Activated naive CD8-positive, alpha-beta T cell treated with anti-CD3 and anti-CD28 coated beads, Interleukin-2, amount 10 ng/mL, durations not matched to agents 7 days and 5 days (primary cell): ENCODE measurements around the gene TTC5. TPM values are rescaled to one million over a fixed set of nuclear protein-coding genes. Genes with fewer than 3 reads are reported as not detected.
"Not testable (repeated sequence)": the region's sequence is repeated elsewhere in the genome, so short reads cannot be mapped to it uniquely, and the experiment has no call there.

ENCODE experiments used
- ATAC-seq: fragments of 150-1000 bp; cut with Tn5 transposase; one replicate; pipeline ENCODE4 v1.10.0; 2021; ENCODE audit warnings: low read depth, moderate library complexity
- POLR2A ChIA-PET: fragments of 350-600 bp; sonication (Branson Sonifier 250); formaldehyde crosslinking; loops from one replicate; lab custom pipeline; 2021; ENCODE audit warnings: antibody characterized with exemption; lab: Charles Lee
- DNase-seq: peaks from one replicate; pipeline ENCODE4 v3.0.0; 2021
- H3K27ac Mint-ChIP-seq: one replicate; pipeline ENCODE4 v1.8.0; 2022; ENCODE audit warnings: mild to moderate bottlenecking, mixed read lengths
- H3K27me3 Mint-ChIP-seq: one replicate; pipeline ENCODE4 v1.8.0; 2022; ENCODE audit warnings: mild to moderate bottlenecking, moderate library complexity, mixed read lengths
- H3K36me3 Mint-ChIP-seq: one replicate; pipeline ENCODE4 v1.8.0; 2021; ENCODE audit warnings: mild to moderate bottlenecking, mixed read lengths
- H3K4me1 Mint-ChIP-seq: one replicate; pipeline ENCODE4 v1.8.0; 2021; ENCODE audit warnings: mixed read lengths
- H3K4me3 Mint-ChIP-seq: one replicate; pipeline ENCODE4 v1.8.0; 2022; ENCODE audit warnings: mild to moderate bottlenecking, moderate library complexity, mixed read lengths
- H3K9me3 Mint-ChIP-seq: one replicate; pipeline ENCODE4 v1.8.0; 2021; ENCODE audit warnings: mixed read lengths
- total RNA-seq, 2 experiments: library from RNA; stranded (reverse); gene quantifications; one replicate each; pipeline ENCODE4 v1.2.3, GENCODE V29; 2021

Gene TTC5
- total RNA-seq, 2 experiments from 2014 or later: 21.9 to 22.2 TPM

- H3K27ac Mint-ChIP-seq, DNase-seq: not testable (repeated sequence)
- H3K36me3 Mint-ChIP-seq: peaks cover 64% of the 10 kb centered on the region
Observed at GRCh38 chr14:20280265-20280664, 25.5 kb downstream of the TTC5 start.

GRCh38 chr14:20278414-20278813, 27.3 kb downstream of the TTC5 start:
- POLR2A ChIA-PET: no interaction called here
- DNase-seq: no peak
- Mint-ChIP-seq H3K4me1 (peaks cover 9% of the 10 kb centered on the region), H3K36me3 (peaks cover 63% of the 10 kb centered on the region), H3K9me3 (peaks cover 20% of the 10 kb centered on the region), H3K4me3 (no peak overlapping the region), H3K27ac (no peak overlapping the region), H3K27me3 (no peaks in the 10 kb centered on the region)
- no peak for ATAC-seq

More at GRCh38 chr14:20280265-20280664, 25.5 kb downstream of the TTC5 start:
- H3K4me1 Mint-ChIP-seq, H3K4me3 Mint-ChIP-seq, ATAC-seq, POLR2A ChIA-PET, H3K27me3 Mint-ChIP-seq: not testable (repeated sequence)
- H3K9me3 Mint-ChIP-seq: peaks cover 11% of the 10 kb centered on the region

DNA sequence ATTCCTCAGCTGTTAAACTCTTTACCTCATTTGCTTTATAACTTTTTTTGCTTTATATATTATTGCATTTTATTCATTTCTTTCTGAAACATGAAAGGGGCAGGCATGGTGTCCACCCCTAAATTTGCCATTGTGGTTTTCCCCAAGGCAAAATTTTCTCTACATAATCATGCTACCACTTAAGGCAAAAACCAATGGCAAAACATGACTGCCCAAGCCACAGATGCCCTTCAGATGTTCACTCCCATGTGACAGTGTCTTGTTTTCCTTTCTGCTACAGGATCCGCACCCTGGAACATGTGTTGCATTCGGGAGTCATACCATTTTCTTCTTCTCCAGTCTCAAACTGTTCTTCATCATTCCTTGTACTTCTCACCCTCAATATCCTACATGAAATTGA, 28.3 kb downstream of the TTC5 start:
- POLR2A ChIA-PET: no interaction called here
- Mint-ChIP-seq H3K36me3 (peaks cover 55% of the 10 kb centered on the region), H3K4me1 (peaks cover 9% of the 10 kb centered on the region)

DNA sequence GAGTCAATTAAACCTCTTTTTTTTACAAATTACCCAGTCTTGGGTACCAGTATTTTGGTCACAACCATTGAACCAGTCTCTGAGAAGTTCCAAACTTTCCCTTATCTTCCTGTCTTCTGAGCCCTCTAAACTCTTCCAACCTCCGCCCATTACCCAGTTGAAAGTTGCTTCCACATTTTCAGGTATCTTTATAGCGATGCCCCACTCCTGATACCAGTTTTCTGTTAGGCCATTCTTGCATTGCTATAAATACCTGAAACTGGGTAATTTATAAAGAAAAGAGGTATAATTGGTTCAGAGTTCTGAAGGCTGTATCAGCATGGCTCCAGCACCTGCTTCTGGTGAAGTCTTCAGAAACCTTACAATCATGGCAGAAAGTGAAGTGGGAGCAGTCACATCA, 31.7 kb downstream of the TTC5 start:
- DNase-seq (no peak), ATAC-seq (no peak)
- peaks cover 36% of the 10 kb centered on the region for H3K36me3 Mint-ChIP-seq
- H3K4me3 Mint-ChIP-seq: no peak overlapping the region
- peaks cover 5% of the 10 kb centered on the region for H3K4me1 Mint-ChIP-seq
- H3K27me3 Mint-ChIP-seq: no peaks in the 10 kb centered on the region
- H3K9me3 Mint-ChIP-seq: peaks cover 29% of the 10 kb centered on the region
- no peak overlapping the region for H3K27ac Mint-ChIP-seq
- POLR2A ChIA-PET: no interaction called here

More for the DNA sequence above, 28.3 kb downstream of the TTC5 start:
- Mint-ChIP-seq H3K4me3 (no peak overlapping the region), H3K9me3 (peaks cover 20% of the 10 kb centered on the region), H3K27me3 (no peaks in the 10 kb centered on the region), H3K27ac (no peak overlapping the region)
- DNase-seq: no peak
- no peak for ATAC-seq

- H3K36me3 Mint-ChIP-seq, H3K9me3 Mint-ChIP-seq, H3K27ac Mint-ChIP-seq, H3K4me1 Mint-ChIP-seq, H3K4me3 Mint-ChIP-seq, POLR2A ChIA-PET, H3K27me3 Mint-ChIP-seq, ATAC-seq, DNase-seq: not testable (repeated sequence)
Observed at GRCh38 chr14:20264361-20264760, 41.4 kb downstream of the TTC5 start.

- H3K4me3 Mint-ChIP-seq: no peak overlapping the region
- DNase-seq: no peak
- no peaks in the 10 kb centered on the region for H3K27me3 Mint-ChIP-seq
- peaks cover 2% of the 10 kb centered on the region for H3K9me3 Mint-ChIP-seq
- POLR2A ChIA-PET: no interaction called here
- no peak for ATAC-seq
- H3K4me1 Mint-ChIP-seq: no peaks in the 10 kb centered on the region
- no peak overlapping the region for H3K27ac Mint-ChIP-seq
- no peaks in the 10 kb centered on the region for H3K36me3 Mint-ChIP-seq
Observed at GRCh38 chr14:20262642-20263128, 43.1 kb downstream of the TTC5 start.

- Mint-ChIP-seq H3K4me1 (no peaks in the 10 kb centered on the region), H3K4me3 (no peak overlapping the region), H3K36me3 (no peaks in the 10 kb centered on the region), H3K27ac (no peak overlapping the region), H3K9me3 (peaks cover 1% of the 10 kb centered on the region), H3K27me3 (peaks cover 3% of the 10 kb centered on the region)
- ATAC-seq: no peak
- POLR2A ChIA-PET: no interaction called here
- DNase-seq: no peak
Observed at GRCh38 chr14:20247646-20248246, 58.0 kb downstream of the TTC5 start.

Other genes with a start within 250 kb of the TTC5 start
- gene OR4L1, start 245.9 kb downstream of the TTC5 start, total RNA-seq: not detected
- not detected for gene OR4K17, start 195.2 kb downstream of the TTC5 start, total RNA-seq
- gene OR4N5, start 167.1 kb downstream of the TTC5 start, total RNA-seq: not detected
- gene OR11G2, start 115.1 kb downstream of the TTC5 start, total RNA-seq: not detected
- not detected for gene OR11H6, start 82.2 kb downstream of the TTC5 start, total RNA-seq
- not detected for gene OR11H7, start 77.0 kb downstream of the TTC5 start, total RNA-seq
- gene OR11H4, start 66.7 kb downstream of the TTC5 start, total RNA-seq: not detected
- 10 to 100 TPM; 35.0 to 39.5 TPM for gene CCNB1IP1, start 27.3 kb upstream of the TTC5 start, total RNA-seq
- gene PARP2, start 37.7 kb upstream of the TTC5 start, total RNA-seq: 10 to 100 TPM; 28.3 to 32.7 TPM
- 10 to 100 TPM; 57.9 to 68.3 TPM for gene TEP1, start 107.5 kb upstream of the TTC5 start, total RNA-seq
- gene KLHL33, start 130.2 kb upstream of the TTC5 start, total RNA-seq: 1 to 10 TPM; 3.4 to 3.6 TPM
- 10 to 100 TPM; 63.5 to 65.3 TPM for gene OSGEP, start 148.9 kb upstream of the TTC5 start, total RNA-seq
- gene APEX1, start 149.3 kb upstream of the TTC5 start, total RNA-seq: 100 to 1,000 TPM; 118 to 123 TPM
- 10 to 100 TPM; 42.4 to 45.8 TPM for gene PIP4P1, start 155.5 kb upstream of the TTC5 start, total RNA-seq
- 100 to 1,000 TPM; 135 to 141 TPM for gene PNP, start 163.5 kb upstream of the TTC5 start, total RNA-seq
- 1 to 10 TPM in 1 of 2 experiments, under 1 TPM in 1; 0.44 to 1.2 TPM for gene RNASE10, start 199.6 kb upstream of the TTC5 start, total RNA-seq